Loucy (cell line): Measurements from ENCODE around the gene SH3RF1.

Experiments used
- EZH2phosphoT487 ChIP-seq: fragments of 200-600 bp; IDR thresholded peaks from 2 replicates; pipeline ENCODE4 v1.6.1; 2018; ENCODE audit warnings: antibody characterized with exemption, mild to moderate bottlenecking, moderate library complexity, borderline replicate concordance
- TF ChIP-seq, protein P1 (sequence below): fragments of 200-600 bp; sonication (generic); conservative IDR thresholded peaks from 2 replicates; pipeline ENCODE4 v1.5.1; 2014; ENCODE audit warnings: mild to moderate bottlenecking, antibody characterized with exemption, low read length

DNA sequence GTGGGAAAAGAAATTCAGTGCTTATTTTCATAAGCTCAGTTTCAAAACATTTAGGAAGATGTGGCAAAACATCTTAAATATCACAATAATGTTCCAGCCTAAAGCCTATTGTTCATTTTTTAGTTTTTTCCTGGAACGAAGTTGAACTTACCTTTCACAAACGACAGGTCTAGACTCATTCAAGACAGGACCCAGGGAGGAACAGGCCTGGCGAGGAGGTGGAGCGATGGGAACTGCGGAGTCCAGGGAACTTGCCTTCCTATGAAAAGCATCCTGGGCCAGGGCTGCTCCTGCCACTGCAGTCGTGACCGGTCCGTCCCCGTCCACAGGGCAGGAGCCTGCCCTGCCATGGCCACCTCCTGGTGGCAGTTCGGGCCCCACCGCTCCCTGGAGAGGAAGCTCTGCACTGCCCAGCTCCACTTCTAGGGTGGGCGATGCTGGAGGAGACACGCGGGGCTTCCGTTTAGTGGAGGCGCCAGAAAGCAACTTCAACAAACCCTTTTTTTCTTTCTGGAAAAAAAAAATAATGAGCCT is 164.0 kb downstream of the SH3RF1 start:
- TF ChIP-seq EZH2phosphoT487, result no peak
- TF ChIP-seq, protein P1, sequence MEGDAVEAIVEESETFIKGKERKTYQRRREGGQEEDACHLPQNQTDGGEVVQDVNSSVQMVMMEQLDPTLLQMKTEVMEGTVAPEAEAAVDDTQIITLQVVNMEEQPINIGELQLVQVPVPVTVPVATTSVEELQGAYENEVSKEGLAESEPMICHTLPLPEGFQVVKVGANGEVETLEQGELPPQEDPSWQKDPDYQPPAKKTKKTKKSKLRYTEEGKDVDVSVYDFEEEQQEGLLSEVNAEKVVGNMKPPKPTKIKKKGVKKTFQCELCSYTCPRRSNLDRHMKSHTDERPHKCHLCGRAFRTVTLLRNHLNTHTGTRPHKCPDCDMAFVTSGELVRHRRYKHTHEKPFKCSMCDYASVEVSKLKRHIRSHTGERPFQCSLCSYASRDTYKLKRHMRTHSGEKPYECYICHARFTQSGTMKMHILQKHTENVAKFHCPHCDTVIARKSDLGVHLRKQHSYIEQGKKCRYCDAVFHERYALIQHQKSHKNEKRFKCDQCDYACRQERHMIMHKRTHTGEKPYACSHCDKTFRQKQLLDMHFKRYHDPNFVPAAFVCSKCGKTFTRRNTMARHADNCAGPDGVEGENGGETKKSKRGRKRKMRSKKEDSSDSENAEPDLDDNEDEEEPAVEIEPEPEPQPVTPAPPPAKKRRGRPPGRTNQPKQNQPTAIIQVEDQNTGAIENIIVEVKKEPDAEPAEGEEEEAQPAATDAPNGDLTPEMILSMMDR, result no peak
